ENCODE results near the gene JSRP1. TPM values are rescaled to one million over a fixed set of nuclear protein-coding genes. Genes with fewer than 3 reads are reported as not detected.

Gene JSRP1
- total and polyA plus RNA-seq, 2 of the 8 experiments (the other 6 are each of a cell fraction or from before 2014, with no cell fraction given) = 0.24 to 0.56 TPM

DNA sequence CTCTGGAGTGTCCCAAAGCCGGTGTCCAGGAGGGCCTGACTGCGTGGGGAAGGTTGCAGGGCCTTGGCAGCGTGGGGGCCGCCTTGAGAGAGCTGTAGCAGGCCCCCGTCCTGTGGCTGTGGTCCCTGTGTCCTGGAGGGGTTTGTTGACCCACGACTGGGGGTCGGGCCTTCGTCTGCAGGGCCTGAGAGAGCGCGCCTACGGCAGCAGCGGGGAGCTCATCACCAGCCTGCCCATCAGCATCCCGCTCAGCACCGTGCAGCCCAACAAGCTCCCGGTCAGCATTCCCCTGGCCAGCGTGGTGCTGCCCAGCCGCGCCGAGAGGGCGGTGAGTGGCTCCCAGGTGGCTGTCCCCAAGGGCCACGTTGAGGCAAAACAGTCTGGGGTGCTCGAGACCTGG lies 38.6 kb downstream of the JSRP1 start (continued):
- TF ChIP-seq KDM4A (IDR thresholded peaks at IDR 0.05; ENCODE audit: low read depth, low read length, severe bottlenecking) = no peak
